ENCODE results near the gene ASB11.

Gene ASB11

DNA sequence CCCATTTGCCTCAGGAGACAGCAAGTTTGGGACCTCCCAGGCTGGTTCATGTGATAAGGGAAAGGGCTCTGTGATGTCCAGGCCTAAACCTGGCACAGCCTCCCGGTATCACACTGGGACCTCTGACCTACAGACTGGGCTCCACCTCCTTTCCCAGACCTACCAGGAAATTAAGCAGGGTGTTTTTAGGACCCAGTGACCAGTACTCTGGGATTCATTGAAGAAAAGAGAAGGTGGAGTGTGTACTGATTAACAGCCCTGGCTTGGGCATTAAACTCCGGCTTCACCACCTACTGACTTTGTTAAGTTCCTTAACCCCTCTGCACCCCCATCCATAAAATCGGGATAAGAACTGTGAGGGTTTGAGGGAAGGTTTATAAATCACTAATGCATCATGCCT lies 74.1 kb downstream of the ASB11 start:
- Histone ChIP-seq H3K9ac (ENCODE audit: low read length in 5 of 5) (no peak overlapping the region), H3K27me3 (ENCODE audit: control insufficient read depth in 5 of 5, insufficient read depth in 4 of 5, low read length in 5 of 5) (peaks cover 0 to 9% (median 0%) of the 10 kb centered on the region in 5 donors), H3K4me1 (ENCODE audit: control insufficient read depth in 5 of 5, insufficient read depth in 5 of 5, low read length in 5 of 5) (no peaks in the 10 kb centered on the region), H3K4me3 (ENCODE audit: low read depth in 1 of 5, low read length in 5 of 5) (no peak overlapping the region), H3K9me3 (ENCODE audit: control insufficient read depth in 5 of 5, low read length in 5 of 5) (no peaks in the 10 kb centered on the region), H3K36me3 (ENCODE audit: control insufficient read depth in 5 of 5, insufficient read depth in 5 of 5, low read length in 5 of 5) (no peaks in the 10 kb centered on the region), H3K27ac (ENCODE audit: low read depth, low read length) (no peak overlapping the region)

DNA sequence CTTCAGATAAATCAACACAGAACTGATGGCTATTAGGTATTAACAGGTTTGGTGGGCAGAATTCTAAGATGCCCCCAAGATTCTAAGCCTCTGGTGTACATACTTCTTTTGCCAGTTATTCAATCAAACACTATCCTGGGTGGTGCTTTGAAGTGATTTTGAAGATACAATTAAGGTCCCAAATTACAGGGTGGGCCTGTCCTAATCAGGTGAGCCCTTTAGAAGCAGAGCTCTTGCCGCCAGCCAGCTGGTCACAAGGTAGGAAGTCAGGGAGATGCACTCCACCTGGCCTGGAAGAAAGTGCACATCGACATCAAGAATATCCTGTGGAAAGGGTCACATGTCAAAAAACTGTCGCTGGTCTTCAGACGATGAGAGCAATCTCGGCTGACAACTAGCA lies 75.0 kb downstream of the ASB11 start:
- no peaks in the 10 kb centered on the region for H3K4me1 ChIP-seq (ENCODE audit: control insufficient read depth in 5 of 5, insufficient read depth in 5 of 5, low read length in 5 of 5)
- H3K27me3 ChIP-seq (ENCODE audit: control insufficient read depth in 5 of 5, insufficient read depth in 4 of 5, low read length in 5 of 5): peaks cover 0 to 9% (median 0%) of the 10 kb centered on the region in 5 donors
- no peak overlapping the region for H3K4me3 ChIP-seq (ENCODE audit: low read depth in 1 of 5, low read length in 5 of 5)
- H3K36me3 ChIP-seq (ENCODE audit: control insufficient read depth in 5 of 5, insufficient read depth in 5 of 5, low read length in 5 of 5): no peaks in the 10 kb centered on the region
- H3K9ac ChIP-seq (ENCODE audit: low read length in 5 of 5): no peak overlapping the region
- H3K9me3 ChIP-seq (ENCODE audit: control insufficient read depth in 5 of 5, low read length in 5 of 5): peaks cover 0 to 2% (median 0%) of the 10 kb centered on the region in 5 donors
- H3K27ac ChIP-seq (ENCODE audit: low read depth, low read length): no peak overlapping the region

DNA sequence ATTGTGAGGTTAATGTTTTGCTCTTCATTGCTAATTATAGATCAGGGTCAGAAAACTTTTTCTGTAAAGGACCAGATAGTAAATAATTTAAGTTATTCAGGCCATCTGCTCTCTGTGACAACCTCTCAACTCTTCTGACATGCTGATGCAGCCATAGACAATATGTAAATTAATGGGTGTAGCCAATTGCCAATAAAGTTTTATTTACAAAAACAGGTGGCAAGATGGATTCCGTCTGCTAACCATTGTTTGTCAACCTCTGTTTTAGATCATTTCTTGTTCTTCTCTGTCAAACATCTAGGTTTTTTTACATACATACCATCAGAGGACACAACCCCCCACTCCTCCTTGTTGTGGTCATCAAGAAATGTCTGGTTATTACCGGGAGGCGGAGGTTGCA lies 79.3 kb downstream of the ASB11 start:
- no peaks in the 10 kb centered on the region for H3K4me1 ChIP-seq (ENCODE audit: control insufficient read depth in 5 of 5, insufficient read depth in 5 of 5, low read length in 5 of 5)
- no peak overlapping the region for H3K4me3 ChIP-seq (ENCODE audit: low read depth in 1 of 5, low read length in 5 of 5)
- H3K27ac ChIP-seq (ENCODE audit: low read depth, low read length): no peak overlapping the region
- H3K9me3 ChIP-seq (ENCODE audit: control insufficient read depth in 5 of 5, low read length in 5 of 5): peaks cover 0 to 2% (median 0%) of the 10 kb centered on the region in 5 donors
- no peak overlapping the region for H3K9ac ChIP-seq (ENCODE audit: low read length in 5 of 5)
- H3K36me3 ChIP-seq (ENCODE audit: control insufficient read depth in 5 of 5, insufficient read depth in 5 of 5, low read length in 5 of 5): no peaks in the 10 kb centered on the region
- H3K27me3 ChIP-seq (ENCODE audit: control insufficient read depth in 5 of 5, insufficient read depth in 4 of 5, low read length in 5 of 5): peaks cover 0 to 9% (median 0%) of the 10 kb centered on the region in 5 donors

DNA sequence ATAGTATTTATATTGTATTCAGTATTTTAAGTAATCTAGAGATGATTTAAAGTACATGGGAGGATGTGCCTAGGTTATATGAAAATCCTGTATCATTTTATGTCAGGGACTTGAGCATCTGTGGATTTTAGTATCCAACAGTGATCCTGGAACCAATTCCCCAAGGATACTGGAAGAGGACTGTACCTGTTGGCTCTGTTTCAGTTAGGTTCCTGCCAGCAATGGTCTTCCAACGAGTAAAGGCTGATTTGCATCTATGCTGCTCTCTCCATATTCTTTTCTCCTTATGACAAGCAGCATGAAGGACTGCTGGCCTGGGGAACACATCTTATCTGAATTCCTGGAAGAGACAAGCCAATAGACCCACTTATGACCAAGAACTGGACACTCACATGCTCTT lies 80.4 kb downstream of the ASB11 start:
- Histone ChIP-seq H3K27me3 (ENCODE audit: control insufficient read depth in 5 of 5, insufficient read depth in 4 of 5, low read length in 5 of 5) (peaks cover 0 to 9% (median 0%) of the 10 kb centered on the region in 5 donors), H3K4me1 (ENCODE audit: control insufficient read depth in 5 of 5, insufficient read depth in 5 of 5, low read length in 5 of 5) (no peaks in the 10 kb centered on the region), H3K9ac (ENCODE audit: low read length in 5 of 5) (no peak overlapping the region), H3K36me3 (ENCODE audit: control insufficient read depth in 5 of 5, insufficient read depth in 5 of 5, low read length in 5 of 5) (no peaks in the 10 kb centered on the region), H3K9me3 (ENCODE audit: control insufficient read depth in 5 of 5, low read length in 5 of 5) (peaks cover 0 to 2% (median 0%) of the 10 kb centered on the region in 5 donors), H3K27ac (ENCODE audit: low read depth, low read length) (no peak overlapping the region), H3K4me3 (ENCODE audit: low read depth in 1 of 5, low read length in 5 of 5) (no peak overlapping the region)

DNA sequence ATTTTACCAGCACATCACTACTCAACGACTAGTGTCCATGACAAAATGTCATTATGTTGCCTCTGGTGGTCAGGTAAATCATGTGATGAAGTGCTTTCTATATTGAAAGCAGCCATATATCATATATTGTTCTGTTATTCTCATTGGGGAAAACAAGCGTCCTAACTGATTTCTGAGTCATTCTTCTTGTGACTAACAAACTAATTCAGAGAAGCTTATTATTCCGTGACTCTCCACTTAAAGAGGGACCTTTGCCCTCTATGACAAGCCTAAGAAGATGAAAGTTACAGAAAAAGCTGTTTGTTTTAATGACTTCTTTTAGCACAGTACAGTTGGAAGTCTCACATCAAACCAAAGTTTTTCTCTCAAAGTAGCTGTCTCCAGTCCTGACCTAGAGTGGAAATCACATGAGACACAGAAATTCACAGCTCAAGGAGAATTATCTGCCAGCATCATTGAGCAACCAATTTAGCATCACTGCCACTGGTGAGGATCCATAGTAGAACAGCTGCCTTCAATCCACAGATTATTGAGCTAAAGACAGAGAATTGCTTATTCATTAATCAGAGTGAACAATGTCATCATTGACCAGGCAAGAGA lies 81.9 kb downstream of the ASB11 start:
- H3K9me3 ChIP-seq (ENCODE audit: control insufficient read depth in 5 of 5, low read length in 5 of 5): peaks cover 0 to 2% (median 0%) of the 10 kb centered on the region in 5 donors
- no peaks in the 10 kb centered on the region for H3K4me1 ChIP-seq (ENCODE audit: control insufficient read depth in 5 of 5, insufficient read depth in 5 of 5, low read length in 5 of 5)
- H3K27ac ChIP-seq (ENCODE audit: low read depth, low read length): no peak overlapping the region
- H3K36me3 ChIP-seq (ENCODE audit: control insufficient read depth in 5 of 5, insufficient read depth in 5 of 5, low read length in 5 of 5): no peaks in the 10 kb centered on the region
- H3K27me3 ChIP-seq (ENCODE audit: control insufficient read depth in 5 of 5, insufficient read depth in 4 of 5, low read length in 5 of 5): peaks cover 0 to 9% (median 0%) of the 10 kb centered on the region in 5 donors
- no peak overlapping the region for H3K9ac ChIP-seq (ENCODE audit: low read length in 5 of 5)
- H3K4me3 ChIP-seq (ENCODE audit: low read depth in 1 of 5, low read length in 5 of 5): no peak overlapping the region

Data from subcutaneous abdominal adipose tissue (tissue), 5 donors.